Mesenchymal stem cell (in vitro differentiated cells and primary cell): ENCODE results near the gene ETS1.

ENCODE experiments used
- DNase-seq: peaks from one replicate; pipeline ENCODE4 v3.0.0-alpha.2; 2013
- H2AFZ ChIP-seq: one replicate; pipeline ENCODE4 v1.6.1; 2013; ENCODE audit warnings: low read depth, mild to moderate bottlenecking, control low read depth, inconsistent platforms, low read length, moderate library complexity
- H2AK5ac ChIP-seq: 2 replicates; pipeline ENCODE4 v1.6.1; 2013; ENCODE audit warnings: low read length, moderate library complexity, mild to moderate bottlenecking, inconsistent platforms; ENCODE audit not compliant: severe bottlenecking
- H2BK120ac ChIP-seq: one replicate; pipeline ENCODE4 v1.6.1; 2013; ENCODE audit warnings: low read depth, mild to moderate bottlenecking, inconsistent platforms, low read length, moderate library complexity
- H2BK12ac ChIP-seq, 2 experiments: one replicate each; pipeline ENCODE4 v1.6.1; 2013; ENCODE audit warnings: inconsistent platforms in 2 of 2, low read length in 2 of 2, mild to moderate bottlenecking in 2 of 2, moderate library complexity in 2 of 2, control low read depth in 1 of 2
- H2BK15ac ChIP-seq: one replicate; pipeline ENCODE4 v1.6.1; 2013; ENCODE audit warnings: mild to moderate bottlenecking, low read depth, inconsistent platforms; ENCODE audit not compliant: poor library complexity, severe bottlenecking
- H2BK5ac ChIP-seq: 2 replicates; pipeline ENCODE4 v1.6.1; 2013; ENCODE audit warnings: low read depth, mild to moderate bottlenecking, low read length, control low read depth, inconsistent platforms; ENCODE audit not compliant: poor library complexity, severe bottlenecking
- H3K14ac ChIP-seq, 2 experiments: one replicate each; pipeline ENCODE4 v1.6.1; 2013; ENCODE audit warnings: inconsistent platforms in 2 of 2, low read length in 2 of 2, control low read depth in 1 of 2, mild to moderate bottlenecking in 1 of 2, moderate library complexity in 1 of 2
- H3K18ac ChIP-seq, 2 experiments: one replicate each; pipeline ENCODE4 v1.6.1; 2013; ENCODE audit warnings: inconsistent platforms in 2 of 2, low read length in 2 of 2, control low read depth in 1 of 2, low read depth in 1 of 2, mild to moderate bottlenecking in 1 of 2
- H3K23ac ChIP-seq, 2 experiments: one replicate each; pipeline ENCODE4 v1.6.1; 2013; ENCODE audit warnings: inconsistent platforms in 2 of 2, low read length in 2 of 2, mild to moderate bottlenecking in 2 of 2, moderate library complexity in 2 of 2, control low read depth in 1 of 2
- H3K27ac ChIP-seq: 2 replicates; pipeline ENCODE4 v1.5.1; 2013; ENCODE audit warnings: mild to moderate bottlenecking, moderate library complexity, low read length, control low read depth, inconsistent platforms; ENCODE audit not compliant: poor library complexity, severe bottlenecking
- H3K27me3 ChIP-seq, 2 experiments: 2 replicates each; pipeline versions ENCODE4 v1.6.1 to v1.7.0; 2013; ENCODE audit warnings: low read length in 2 of 2, mild to moderate bottlenecking in 2 of 2, moderate library complexity in 2 of 2, control low read depth in 1 of 2, inconsistent platforms in 1 of 2; ENCODE audit not compliant: control insufficient read depth in 1 of 2, insufficient read depth in 1 of 2
- H3K36me3 ChIP-seq, 2 experiments: 2 replicates each; pipeline versions ENCODE4 v1.6.1 to v1.7.0; 2013; ENCODE audit warnings: low read length in 2 of 2, control low read depth in 1 of 2, inconsistent platforms in 1 of 2, low read depth in 1 of 2, mild to moderate bottlenecking in 1 of 2; ENCODE audit not compliant: insufficient read depth in 2 of 2, control insufficient read depth in 1 of 2
- H3K4ac ChIP-seq, 2 experiments: one replicate each; pipeline ENCODE4 v1.6.1; 2013; ENCODE audit warnings: inconsistent platforms in 2 of 2, low read length in 2 of 2, mild to moderate bottlenecking in 2 of 2, moderate library complexity in 2 of 2, control low read depth in 1 of 2, low read depth in 1 of 2
- H3K4me1 ChIP-seq: 2 replicates; pipeline ENCODE4 v1.6.1; 2013; ENCODE audit warnings: low read depth, low read length, control low read depth; ENCODE audit not compliant: control insufficient read depth, insufficient read depth
- H3K4me2 ChIP-seq: 2 replicates; pipeline ENCODE4 v1.6.1; 2013; ENCODE audit warnings: low read length, mild to moderate bottlenecking, inconsistent platforms; ENCODE audit not compliant: poor library complexity, severe bottlenecking
- H3K4me3 ChIP-seq, 2 experiments: 2 replicates each; pipeline versions ENCODE4 v1.5.1 to v1.7.0; 2013; ENCODE audit warnings: low read length in 2 of 2, mild to moderate bottlenecking in 2 of 2, control low read depth in 1 of 2, low read depth in 1 of 2; ENCODE audit not compliant: insufficient read depth in 1 of 2
- H3K79me1 ChIP-seq: replicated peaks from 2 replicates; pipeline ENCODE4 v1.6.1; 2013; ENCODE audit warnings: mild to moderate bottlenecking, control low read depth, low read length, inconsistent platforms; ENCODE audit not compliant: poor library complexity, severe bottlenecking
- H3K9ac ChIP-seq: 2 replicates; pipeline ENCODE4 v1.7.0; 2013; ENCODE audit warnings: mild to moderate bottlenecking, low read length, moderate library complexity
- H3K9me3 ChIP-seq: 2 replicates; pipeline ENCODE4 v1.7.0; 2013; ENCODE audit warnings: mild to moderate bottlenecking, low read length; ENCODE audit not compliant: control insufficient read depth
- H4K8ac ChIP-seq: one replicate; pipeline ENCODE4 v1.6.1; 2013; ENCODE audit warnings: inconsistent platforms, mild to moderate bottlenecking, low read length, moderate library complexity
- H4K91ac ChIP-seq: one replicate; pipeline ENCODE4 v1.6.1; 2013; ENCODE audit warnings: mild to moderate bottlenecking, low read length, inconsistent platforms
- WGBS: methylation state at CpG from one replicate; pipeline ENCODE4 v1.1.7; 2013; ENCODE audit warnings: mixed read lengths; 5-methylcytosine and 5-hydroxymethylcytosine counted together

The ETS1 gene

DNA sequence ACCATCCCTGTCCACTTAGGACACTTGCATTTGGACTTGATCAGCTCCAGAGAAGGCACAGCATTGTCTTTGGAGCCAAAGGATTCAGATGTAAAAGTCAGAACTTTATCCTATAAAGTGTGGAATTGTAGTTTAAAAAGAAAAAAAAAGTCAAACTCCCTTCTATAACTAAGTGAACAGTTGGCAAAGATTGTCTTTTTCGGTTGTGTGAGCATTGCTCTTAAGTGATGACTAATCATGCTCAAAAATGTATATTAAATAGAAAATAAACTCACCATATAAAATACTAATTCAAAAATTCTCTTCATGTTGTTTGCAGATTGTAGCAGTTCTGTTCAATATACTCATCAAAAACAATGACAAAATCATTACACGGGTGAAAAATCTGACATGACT, 93.8 kb downstream of the ETS1 start:
- Histone ChIP-seq H3K18ac (peak overlapping the region; percentile 64 to 65), H2BK120ac (no peak overlapping the region), H2BK5ac (no peak overlapping the region), H2BK15ac (peak overlapping the region; percentile 4), H4K8ac (peak overlapping the region; percentile 68), H3K23ac (no peak overlapping the region), H3K4me1 (peaks cover 11% of the 10 kb centered on the region), H3K79me1 (peaks cover 12% of the 10 kb centered on the region), H2AK5ac (no peak overlapping the region), H3K4me3 (no peak overlapping the region), H3K36me3 (peaks cover 16 to 24% of the 10 kb centered on the region in 2 experiments), H3K9me3 (no peaks in the 10 kb centered on the region), H3K9ac (peak overlapping the region; percentile 44), H2BK12ac (peak overlapping the region in 1 of 2 experiments; percentile 61), H2AFZ (no peak overlapping the region), H3K27me3 (no peaks in the 10 kb centered on the region), H3K4ac (peak overlapping the region in 1 of 2 experiments; percentile 13), H3K14ac (no peak overlapping the region), H3K4me2 (no peak overlapping the region), H4K91ac (no peak overlapping the region), H3K27ac (peak overlapping the region; percentile 15)
- WGBS = 100% methylated on average over 1 of the region's 2 CpGs
- no peak for DNase-seq

DNA sequence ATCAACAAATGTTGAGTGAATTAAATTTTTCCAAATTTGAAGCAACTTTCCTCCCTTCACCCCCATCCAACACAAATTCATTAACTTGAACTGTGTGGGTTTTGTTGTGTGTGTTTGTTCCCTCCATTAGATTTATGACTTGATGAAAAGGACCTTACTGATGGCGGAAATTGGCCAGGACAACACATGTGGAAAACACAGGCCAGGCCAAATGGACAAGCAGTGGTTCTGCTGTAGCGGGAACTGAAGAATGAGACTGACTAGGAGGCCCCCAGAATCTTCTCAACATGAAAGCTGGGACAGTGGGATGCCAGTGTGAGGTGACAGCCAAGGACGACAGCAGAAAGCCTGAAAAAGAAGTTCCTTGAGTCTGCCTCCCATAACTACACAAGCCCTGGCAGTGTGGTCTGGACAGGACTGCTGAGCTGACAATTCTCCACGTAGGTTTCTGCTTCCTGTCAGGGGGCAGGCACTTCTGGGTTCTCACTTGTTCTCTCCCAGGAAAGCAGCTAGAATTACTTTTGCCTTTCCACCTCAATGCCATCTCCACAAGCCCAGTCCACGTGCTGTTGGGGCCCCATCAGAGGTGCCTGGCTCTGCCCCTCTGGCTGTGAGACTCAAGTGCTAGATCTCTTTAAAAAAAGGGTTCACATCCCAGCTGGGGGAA, 94.3 kb downstream of the ETS1 start:
- no peak overlapping the region for H2BK5ac ChIP-seq
- WGBS = 58% methylated on average over 5 of the region's 5 CpGs

GRCh38 chr11:128492461-128492860, 94.9 kb downstream of the ETS1 start:
- Histone ChIP-seq H3K4me3 (no peak overlapping the region), H3K18ac (no peak overlapping the region), H2AK5ac (no peak overlapping the region), H3K36me3 (peaks cover 20 to 31% of the 10 kb centered on the region in 2 experiments), H4K8ac (no peak overlapping the region), H3K4me1 (peaks cover 11% of the 10 kb centered on the region), H3K9ac (peak overlapping the region; percentile 44), H3K4me2 (no peak overlapping the region), H3K27ac (no peak overlapping the region), H2BK120ac (no peak overlapping the region), H2AFZ (no peak overlapping the region), H2BK12ac (peak overlapping the region in 1 of 2 experiments; percentile 15), H4K91ac (no peak overlapping the region), H3K79me1 (peaks cover 15% of the 10 kb centered on the region), H2BK15ac (no peak overlapping the region), H2BK5ac (no peak overlapping the region), H3K4ac (no peak overlapping the region), H3K27me3 (no peaks in the 10 kb centered on the region), H3K14ac (no peak overlapping the region), H3K9me3 (no peaks in the 10 kb centered on the region), H3K23ac (no peak overlapping the region)
- WGBS = 76% methylated on average over 1 of the region's 2 CpGs
- peak; percentile 63 for DNase-seq

More for the DNA sequence above, 94.3 kb downstream of the ETS1 start:
- Histone ChIP-seq H3K18ac (peak overlapping the region; percentile 64 to 65), H2AK5ac (peak overlapping the region; percentile 57), H3K27ac (peak overlapping the region; percentile 15), H3K4me3 (no peak overlapping the region), H3K9ac (peak overlapping the region; percentile 44), H3K23ac (peak overlapping the region in 1 of 2 experiments; percentile 83), H4K91ac (no peak overlapping the region), H3K27me3 (no peaks in the 10 kb centered on the region), H4K8ac (peak overlapping the region; percentile 68), H3K79me1 (peaks cover 15% of the 10 kb centered on the region), H2AFZ (no peak overlapping the region), H2BK120ac (peak overlapping the region; percentile 6), H3K14ac (peak overlapping the region in 1 of 2 experiments; percentile 1), H3K36me3 (peaks cover 19 to 27% of the 10 kb centered on the region in 2 experiments), H3K4me1 (peaks cover 11% of the 10 kb centered on the region), H2BK12ac (peak overlapping the region; percentile 1 to 61), H3K4me2 (no peak overlapping the region), H2BK15ac (peak overlapping the region; percentile 4), H3K4ac (peak overlapping the region in 1 of 2 experiments; percentile 13), H3K9me3 (no peaks in the 10 kb centered on the region)
- DNase-seq = no peak

- H3K36me3 ChIP-seq = peaks cover 25 to 40% of the 10 kb centered on the region in 2 experiments
- H2BK5ac ChIP-seq = no peak overlapping the region
- no peak overlapping the region for H3K23ac ChIP-seq
- no peak overlapping the region for H3K14ac ChIP-seq
- H3K4me1 ChIP-seq = peaks cover 11% of the 10 kb centered on the region
- H3K9ac ChIP-seq = no peak overlapping the region
- H3K4me3 ChIP-seq = no peak overlapping the region
- H2AFZ ChIP-seq = no peak overlapping the region
- H3K9me3 ChIP-seq = no peaks in the 10 kb centered on the region
- H3K4me2 ChIP-seq = no peak overlapping the region
- no peak overlapping the region for H2BK12ac ChIP-seq
- no peak overlapping the region for H3K27ac ChIP-seq
- H3K4ac ChIP-seq = no peak overlapping the region
- no peaks in the 10 kb centered on the region for H3K27me3 ChIP-seq
- H3K79me1 ChIP-seq = peaks cover 23% of the 10 kb centered on the region
- H2BK120ac ChIP-seq = no peak overlapping the region
- no peak overlapping the region for H4K91ac ChIP-seq
- no peak for DNase-seq
- no peak overlapping the region for H4K8ac ChIP-seq
- WGBS = 88% methylated on average over 2 of the region's 3 CpGs
- peak overlapping the region; percentile 59 for H2AK5ac ChIP-seq
- no peak overlapping the region for H2BK15ac ChIP-seq
- H3K18ac ChIP-seq = no peak overlapping the region
Observed at GRCh38 chr11:128491195-128491936, 96.0 kb downstream of the ETS1 start.
